Epithelial cell of proximal tubule (primary cell): ENCODE results near the gene CD244. TPM values are rescaled to one million over a fixed set of nuclear protein-coding genes. Genes with fewer than 3 reads are reported as not detected.
"Not testable (repeated sequence)": the region's sequence is repeated elsewhere in the genome, so short reads cannot be mapped to it uniquely, and the experiment has no call there.

ENCODE experiments used
- DNase-seq: peaks from one replicate; pipeline ENCODE4 v3.0.0-alpha.2; 2011; ENCODE audit warnings: low read depth
- H3K4me3 ChIP-seq: 2 replicates; pipeline ENCODE4 v1.5.1; 2011; ENCODE audit warnings: low read depth, mild to moderate bottlenecking, low read length
- CTCF ChIP-seq: conservative IDR thresholded peaks from 2 replicates; pipeline ENCODE4 v1.5.1; 2012; ENCODE audit warnings: low read depth, mild to moderate bottlenecking, low read length
- total RNA-seq: library from RNA; depleted of rRNA; stranded (reverse); fragments of >200 nt; gene quantifications from 2 replicates; pipeline ENCODE4 v1.2.3, GENCODE V29; 2015

The CD244 gene
- total RNA-seq, 1 donor from 2014 or later: not detected

GRCh38 chr1:160877221-160877620 lies 14.5 kb upstream of the CD244 start:
- no peak for DNase-seq
- H3K4me3 ChIP-seq: no peak overlapping the region
- TF ChIP-seq CTCF: no peak

- DNase-seq: no peak
- H3K4me3 ChIP-seq: no peak overlapping the region
- no peak for TF ChIP-seq CTCF
Observed at GRCh38 chr1:160876311-160876710, 13.6 kb upstream of the CD244 start.

DNA sequence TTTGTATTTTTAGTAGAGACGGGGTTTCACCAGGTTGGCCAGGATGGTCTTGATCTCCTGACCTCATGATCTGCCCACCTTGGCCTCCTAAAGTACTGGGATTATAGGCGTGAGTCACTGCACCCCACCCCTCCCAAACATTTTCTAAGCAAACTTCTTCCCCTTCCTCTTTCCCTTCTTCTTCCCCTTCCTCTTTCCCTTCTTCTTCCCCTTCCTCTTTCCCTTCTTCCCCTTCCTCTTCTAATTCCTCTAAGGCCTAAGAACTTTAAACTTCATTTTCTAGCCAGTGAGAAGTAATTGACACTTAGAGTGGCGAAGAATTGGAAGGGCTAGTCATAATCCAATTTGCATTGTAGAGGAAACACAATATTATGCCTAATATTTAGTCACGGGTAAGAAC lies 12.9 kb upstream of the CD244 start:
- H3K4me3 ChIP-seq, DNase-seq: not testable (repeated sequence)

- H3K4me3 ChIP-seq: no peak overlapping the region
- DNase-seq: no peak
- TF ChIP-seq CTCF: no peak
Observed at GRCh38 chr1:160874935-160875334, 12.2 kb upstream of the CD244 start.

- no peak overlapping the region for H3K4me3 ChIP-seq
- TF ChIP-seq CTCF: no peak
- no peak for DNase-seq
Observed at GRCh38 chr1:160868141-160868540, 5.5 kb upstream of the CD244 start.

GRCh38 chr1:160867651-160868050 lies 5.0 kb upstream of the CD244 start:
- not testable (repeated sequence) for H3K4me3 ChIP-seq, DNase-seq

DNA sequence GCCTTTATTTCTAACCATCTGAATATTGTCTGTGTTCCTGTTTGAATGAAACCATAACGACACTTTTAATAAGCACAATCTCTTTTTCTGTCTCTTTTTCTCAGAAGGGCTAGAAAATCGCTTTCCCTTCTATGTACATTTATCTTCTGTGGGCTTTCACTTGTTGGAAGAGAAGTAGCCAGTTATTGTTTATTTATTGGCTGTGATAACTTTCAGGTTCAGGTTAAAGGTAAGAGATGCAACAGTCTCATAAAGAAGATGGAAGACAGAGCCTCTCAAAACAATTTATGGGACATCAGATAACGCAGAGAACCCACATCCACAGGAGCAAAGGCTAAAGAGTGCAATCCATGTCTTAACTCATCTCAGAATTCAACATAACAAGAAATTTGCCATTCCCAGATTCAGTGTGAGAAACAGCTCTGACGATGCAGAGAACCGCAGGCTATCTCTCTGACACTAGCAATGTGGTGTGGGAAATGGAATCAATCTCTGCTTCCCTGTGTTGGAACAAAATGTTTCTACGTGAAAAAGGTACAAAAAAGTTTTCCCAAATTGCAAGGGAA lies 4.1 kb upstream of the CD244 start:
- H3K4me3 ChIP-seq: no peak overlapping the region
- no peak for DNase-seq
- no peak for TF ChIP-seq CTCF

DNA sequence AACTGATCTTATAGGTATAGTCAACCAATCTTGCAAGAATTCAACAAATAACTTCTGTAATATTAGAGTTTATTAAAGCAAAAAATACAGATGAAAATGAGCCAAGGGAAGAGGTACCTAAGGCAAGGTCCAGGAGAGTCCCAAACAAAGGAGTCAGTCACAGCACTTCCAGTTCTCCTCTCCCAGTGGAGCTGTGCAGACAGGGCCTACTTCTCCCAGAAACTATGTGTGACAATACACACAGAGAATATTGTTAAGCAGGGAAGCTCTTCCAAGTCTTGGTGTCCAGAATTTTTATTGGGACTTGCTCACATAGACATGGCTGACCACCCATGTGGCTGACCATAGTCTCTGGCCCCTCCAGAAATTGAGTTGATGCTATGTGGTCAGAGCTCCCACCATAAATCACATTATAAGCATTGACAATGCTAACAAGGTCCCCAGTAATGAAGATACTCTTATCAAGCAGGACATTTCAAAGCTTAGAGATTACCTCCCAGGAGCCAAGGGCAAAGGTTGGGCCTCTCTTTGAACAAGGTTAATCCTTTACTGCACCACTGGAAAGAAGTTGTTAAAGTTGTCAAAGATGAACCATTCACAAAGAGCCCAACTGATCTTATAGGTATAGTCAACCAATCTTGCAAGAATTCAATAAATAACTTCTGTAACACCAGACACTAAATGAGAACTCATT lies 3.5 kb upstream of the CD244 start:
- DNase-seq: no peak
- no peak for TF ChIP-seq CTCF
- no peak overlapping the region for H3K4me3 ChIP-seq
